Measurements from ENCODE around the gene RALGPS1. TPM values are rescaled to one million over a fixed set of nuclear protein-coding genes. Genes with fewer than 3 reads are reported as not detected.

The RALGPS1 gene
- total RNA-seq, 4 donors from 2014 or later, result 27.3 to 42.1 (median 39.1) TPM

DNA sequence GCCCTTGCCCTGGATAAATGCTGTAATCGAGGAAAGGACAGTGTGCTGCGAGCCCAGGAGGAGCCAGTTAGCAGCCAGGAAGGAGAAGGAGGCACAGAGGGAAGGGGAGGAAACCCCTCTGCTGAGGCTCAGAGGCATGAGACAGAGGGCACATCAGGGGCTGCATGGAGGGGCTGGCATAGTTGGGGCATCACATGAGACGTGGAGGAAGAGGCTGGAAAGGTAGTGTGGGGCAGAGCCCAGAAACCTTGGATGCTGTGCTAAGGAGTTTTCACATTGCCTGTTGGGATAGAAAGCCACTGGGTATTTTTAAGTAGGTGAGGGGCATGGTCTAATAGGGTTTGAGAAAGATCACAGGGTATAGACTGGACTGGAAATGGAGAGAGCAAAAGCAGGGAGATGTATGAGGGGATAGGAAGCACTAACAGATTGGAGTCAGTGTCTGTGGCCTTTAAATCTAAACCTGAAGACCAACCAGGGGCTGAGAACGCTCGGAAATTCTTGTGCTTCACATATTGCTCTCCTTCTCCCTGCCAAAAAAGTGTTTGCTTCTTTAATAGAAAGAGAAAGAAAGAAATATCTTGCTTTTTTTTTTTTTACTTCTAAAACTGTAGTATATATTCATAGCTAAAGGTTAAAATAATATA is 240.9 kb downstream of the RALGPS1 start:
- no peak overlapping the region for H3K4me3 ChIP-seq (replicated peaks in 1 of 3)
- peaks cover 4 to 5% of the 10 kb centered on the region in 2 donors for H3K4me1 ChIP-seq
- TF ChIP-seq CTCF (IDR thresholded peaks at IDR 0.05), result no peak
- TF ChIP-seq POLR2A (IDR thresholded peaks at IDR 0.05), result no peak
- no peaks in the 10 kb centered on the region for H3K36me3 ChIP-seq
- 84 to 94% methylated on average over 5 of the region's 5 CpGs for WGBS, 2 donors
- H3K9me3 ChIP-seq, result no peaks in the 10 kb centered on the region
- intact Hi-C loops (cut with DNase I), result no loop called here
- H3K27ac ChIP-seq, result no peak overlapping the region
- DNase-seq, result no peak
- no peaks in the 10 kb centered on the region for H3K27me3 ChIP-seq

DNA sequence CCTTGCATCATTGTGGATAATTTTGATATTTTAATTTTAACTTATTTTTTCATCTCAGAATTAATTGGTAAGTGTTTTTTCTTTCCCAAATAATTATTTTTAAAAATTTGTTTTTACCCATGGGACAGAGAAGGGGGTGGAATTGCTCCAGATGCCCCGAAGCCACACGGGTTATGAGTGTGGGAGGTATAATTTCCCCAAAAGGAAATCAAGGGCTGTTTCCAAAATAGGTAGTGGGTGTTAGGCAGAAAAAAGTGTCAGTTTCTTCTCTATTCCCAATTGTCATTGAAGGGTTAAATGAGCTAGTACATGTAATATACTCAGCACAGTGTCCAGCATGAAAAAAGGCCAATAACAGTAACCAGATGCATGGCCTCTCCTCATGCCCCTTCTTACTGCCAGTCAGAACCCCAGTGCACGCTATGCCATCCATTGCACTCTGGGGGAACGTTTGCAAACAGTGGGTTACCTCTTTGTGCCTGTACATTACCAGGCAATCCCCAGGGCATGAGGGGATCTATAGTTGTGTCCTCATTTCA is 244.3 kb downstream of the RALGPS1 start:
- Histone ChIP-seq H3K4me3 (replicated peaks in 1 of 3) (no peak overlapping the region), H3K27ac (no peak overlapping the region), H3K36me3 (no peaks in the 10 kb centered on the region), H3K27me3 (no peaks in the 10 kb centered on the region), H3K9me3 (no peaks in the 10 kb centered on the region), H3K4me1 (peaks cover 4 to 5% of the 10 kb centered on the region in 2 donors)
- WGBS, 2 donors, result 89 to 93% methylated on average over 4 of the region's 4 CpGs
- DNase-seq, result no peak
- TF ChIP-seq POLR2A (IDR thresholded peaks at IDR 0.05) (no peak), CTCF (IDR thresholded peaks at IDR 0.05) (no peak)
- intact Hi-C loops (cut with DNase I), result no loop called here

DNA sequence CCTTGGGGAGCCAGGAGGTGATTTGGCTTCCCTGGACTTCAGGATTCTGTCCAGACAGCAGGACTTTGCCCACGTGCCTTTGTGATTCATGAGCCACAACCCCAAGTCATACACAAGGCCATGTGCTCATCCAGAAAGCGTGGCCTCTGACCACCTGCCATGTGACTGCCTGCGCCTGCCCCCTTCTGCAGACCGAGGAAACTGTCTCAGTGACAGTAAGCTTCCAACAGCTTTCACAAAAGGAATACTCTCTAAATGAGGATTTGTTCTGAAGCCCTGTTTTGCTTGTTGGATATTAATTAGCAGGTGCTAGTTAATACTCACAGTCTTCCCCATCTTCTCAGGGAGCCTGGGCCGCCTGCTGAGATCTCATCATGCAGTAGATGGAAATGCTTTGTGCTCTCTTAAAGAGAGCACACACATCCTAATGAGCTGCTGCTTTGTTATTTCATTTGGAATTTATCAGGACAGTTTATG is 244.8 kb downstream of the RALGPS1 start:
- H3K27ac ChIP-seq, result no peak overlapping the region
- H3K27me3 ChIP-seq, result no peaks in the 10 kb centered on the region
- WGBS, 2 donors, result 79 to 80% methylated on average over 5 of the region's 5 CpGs
- TF ChIP-seq CTCF (IDR thresholded peaks at IDR 0.05) (no peak), POLR2A (IDR thresholded peaks at IDR 0.05) (no peak)
- no peaks in the 10 kb centered on the region for H3K9me3 ChIP-seq
- H3K4me3 ChIP-seq (replicated peaks in 1 of 3), result no peak overlapping the region
- peaks cover 4 to 5% of the 10 kb centered on the region in 2 donors for H3K4me1 ChIP-seq
- no peaks in the 10 kb centered on the region for H3K36me3 ChIP-seq
- DNase-seq, result no peak
- intact Hi-C loops (cut with DNase I), result no loop called here

GRCh38 chr9:127159949-127160610 is 245.5 kb downstream of the RALGPS1 start:
- intact Hi-C loops (cut with DNase I), result no loop called here
- peaks cover 2% of the 10 kb centered on the region in 2 donors for H3K4me1 ChIP-seq
- WGBS, 2 donors, result 79 to 85% methylated on average over 8 of the region's 10 CpGs

More at GRCh38 chr9:127159949-127160610, 245.5 kb downstream of the RALGPS1 start:
- Histone ChIP-seq H3K4me3 (replicated peaks in 1 of 3) (no peak overlapping the region), H3K27ac (no peak overlapping the region), H3K9me3 (no peaks in the 10 kb centered on the region), H3K27me3 (no peaks in the 10 kb centered on the region), H3K36me3 (no peaks in the 10 kb centered on the region)
- no peak for TF ChIP-seq POLR2A (IDR thresholded peaks at IDR 0.05)
- no peak for TF ChIP-seq CTCF (IDR thresholded peaks at IDR 0.05)
- DNase-seq, result peak in 1 of 2 donors; percentile 16
